A549 (cell line): ENCODE measurements around the gene PAIP2B. TPM values are rescaled to one million over a fixed set of nuclear protein-coding genes. Genes with fewer than 3 reads are reported as not detected.

Source experiments
- ATAC-seq, 2 experiments: fragments of 200-7000 bp in 1 of 2; fragments of >200 bp in 1 of 2; cut with Nextera tagmentation in 1 of 2; cut with Tn5 transposase in 1 of 2; 3 replicates each; pipeline versions ENCODE4 v1.8.0 to v1.9.1; 2018 to 2020; ENCODE audit warnings: mild to moderate bottlenecking in 1 of 2, moderate library complexity in 1 of 2
- CTCF ChIA-PET: fragments of 300-600 bp; sonication (Branson Sonifier 250); formaldehyde crosslinking; extraction: SDS; loops from one replicate; lab custom pipeline; 2021; ENCODE audit warnings: antibody characterized with exemption, inconsistent platforms; lab: Yijun Ruan, JAX
- POLR2A ChIA-PET: fragments of 350-600 bp; formaldehyde crosslinking; extraction: SDS; loops from one replicate; lab custom pipeline; 2021; ENCODE audit warnings: antibody characterized with exemption, inconsistent platforms; lab: Yijun Ruan, JAX
- DNase-seq, 2 experiments: peaks; one replicate each; pipeline versions ENCODE4 v3.0.0 to v3.0.0-alpha.2; 2011 to 2016; ENCODE audit warnings: low read depth in 1 of 2, low spot score in 1 of 2
- FAIRE-seq: peaks from 2 replicates; lab custom pipeline; 2011; peaks lifted over from hg19 to GRCh38; lab: Jason Lieb, UNC
- H3K27ac ChIP-seq, 2 experiments: fragments of >200 bp; sonication (Bioruptor Twin); formaldehyde crosslinking; 3 replicates each; pipeline ENCODE4 v1.5.1; 2016 to 2017
- H3K4me1 ChIP-seq: fragments of >200 bp; sonication (Bioruptor Twin); formaldehyde crosslinking; 3 replicates; pipeline ENCODE4 v1.6.1; 2016
- H3K4me2 ChIP-seq: fragments of >200 bp; sonication (Bioruptor Twin); formaldehyde crosslinking; 3 replicates; pipeline ENCODE4 v1.6.1; 2016
- H3K4me3 ChIP-seq: fragments of >200 bp; sonication (Bioruptor Twin); formaldehyde crosslinking; 3 replicates; pipeline ENCODE4 v1.5.1; 2016
- H3K9me3 ChIP-seq: fragments of >200 bp; sonication (Bioruptor Twin); formaldehyde crosslinking; 3 replicates; pipeline ENCODE4 v1.6.1; 2016
- BHLHE40 ChIP-seq: IDR thresholded peaks from 2 replicates; pipeline ENCODE4 v1.6.1; 2012; ENCODE audit warnings: low read depth, low read length, inconsistent platforms
- CTCF ChIP-seq: fragments of >200 bp; sonication (Bioruptor Twin); formaldehyde crosslinking; IDR thresholded peaks from 3 replicates; pipeline ENCODE4 v1.5.1; 2016
- EP300 ChIP-seq, 2 experiments: fragments of >200 bp; sonication (Bioruptor Twin); formaldehyde crosslinking; IDR thresholded peaks; 2 replicates in 1 of 2; 3 replicates in 1 of 2; pipeline ENCODE4 v1.6.1; 2016 to 2017
- FOXS1 ChIP-seq: fragments of 250-450 bp; sonication (Bioruptor Pico); IDR thresholded peaks from 2 replicates; pipeline ENCODE4 v1.5.0; 2020; ENCODE audit warnings: mild to moderate bottlenecking, moderate library complexity
- HDAC2 ChIP-seq: fragments of 200-600 bp; sonication (generic); IDR thresholded peaks from 2 replicates; pipeline ENCODE4 v1.6.1; 2016
- HMGXB4 ChIP-seq: fragments of 250-450 bp; sonication (Bioruptor Pico); IDR thresholded peaks from 2 replicates; pipeline ENCODE4 v1.5.0; 2021; ENCODE audit warnings: mild to moderate bottlenecking, moderate library complexity, borderline replicate concordance
- HOXA7 ChIP-seq: fragments of 250-450 bp; sonication (Bioruptor Pico); IDR thresholded peaks from 2 replicates; pipeline ENCODE4 v1.5.0; 2020; ENCODE audit warnings: mild to moderate bottlenecking, moderate library complexity
- JUNB ChIP-seq: fragments of >200 bp; sonication (Bioruptor Twin); formaldehyde crosslinking; IDR thresholded peaks from 2 replicates; pipeline ENCODE4 v1.6.1; 2016
- MAFK ChIP-seq: fragments of 450-650 bp; IDR thresholded peaks from 2 replicates; pipeline ENCODE4 v1.6.1; 2014; ENCODE audit not compliant: partially characterized antibody
- MAX ChIP-seq: IDR thresholded peaks from 2 replicates; pipeline ENCODE4 v1.6.1; 2012
- NPAS2 ChIP-seq: fragments of 250-450 bp; sonication (Bioruptor Pico); IDR thresholded peaks from 2 replicates; pipeline ENCODE4 v1.8.0; 2022; ENCODE audit warnings: mild to moderate bottlenecking, moderate library complexity, borderline replicate concordance
- PBX3 ChIP-seq: IDR thresholded peaks from 2 replicates; pipeline ENCODE4 v1.6.1; 2012
- POLR2AphosphoS2 ChIP-seq: conservative IDR thresholded peaks from 2 replicates; pipeline ENCODE4 v1.6.1; 2012; ENCODE audit warnings: low read length, improper control_type of control experiment, inconsistent platforms
- RARB ChIP-seq: fragments of 250-450 bp; sonication (Bioruptor Pico); IDR thresholded peaks from 2 replicates; pipeline ENCODE4 v1.8.0; 2021; ENCODE audit warnings: mild to moderate bottlenecking, moderate library complexity
- REST ChIP-seq: fragments of 200-600 bp; sonication (generic); IDR thresholded peaks from 2 replicates; pipeline ENCODE4 v1.6.1; 2016; ENCODE audit warnings: antibody characterized with exemption, mild to moderate bottlenecking, moderate library complexity
- USF2 ChIP-seq: fragments of 450-650 bp; IDR thresholded peaks from 2 replicates; pipeline ENCODE4 v1.6.1; 2014; ENCODE audit warnings: antibody characterized with exemption
- ZC3H11A ChIP-seq: fragments of 450-650 bp; IDR thresholded peaks from 2 replicates; pipeline ENCODE4 v1.6.1; 2014; ENCODE audit warnings: antibody characterized with exemption, mild to moderate bottlenecking
- WGBS: methylation state at CpG from one replicate; pipeline ENCODE4 v1.1.6; 2017; ENCODE audit errors: missing lambda C conversion rate; 5-methylcytosine and 5-hydroxymethylcytosine counted together
- polyA plus RNA-seq, 4 experiments: library from polyadenylated mRNA; depleted of rRNA in 3 of 4; stranded (reverse); fragments of >200 nt; fragmentation: RNase III in 1 of 4; extraction: RNeasy Plus Mini Kit Qiagen cat#74134 plus additional on column Dnase treatment in 1 of 4; gene quantifications; 2 replicates in 3 of 4; 3 replicates in 1 of 4; pipeline ENCODE4 v1.2.3, GENCODE V29; 2011 to 2017

The PAIP2B gene
- polyA plus RNA-seq, 2 of the 4 experiments (the other 2 are of a cell fraction) = 0.70 to 0.84 TPM

- Histone ChIP-seq H3K9me3 (peaks cover 5% of the 10 kb centered on the region; the same call in 1 of the 3 replicates), H3K4me1 (no peaks in the 10 kb centered on the region), H3K4me3 (no peak overlapping the region), H3K27ac (no peak overlapping the region), H3K4me2 (no peak overlapping the region)
- DNase-seq (no peak), ATAC-seq (no peak), FAIRE-seq (no peak)
- 84% methylated on average over 3 of the region's 3 CpGs for WGBS
- ChIA-PET CTCF (interaction anchor here (0.6 to 1.6 kb wide), 4 partner anchors 8 to 1555 kb away, joined by 3 to 5 read pairs (median 4); no protein-coding TSS in a partner anchor), POLR2A (no interaction called here)
- no peak for TF ChIP-seq BHLHE40
- no peak for TF ChIP-seq USF2
- TF ChIP-seq HMGXB4 (CRISPR knock-in tag) = no peak
- no peak for TF ChIP-seq ZC3H11A
- TF ChIP-seq RARB (CRISPR knock-in tag) = no peak
- no peak for TF ChIP-seq PBX3
Observed at GRCh38 chr2:71254078-71254477, 27.2 kb upstream of the PAIP2B start.

GRCh38 chr2:71253476-71253875 is 26.6 kb upstream of the PAIP2B start:
- POLR2A ChIA-PET = no interaction called here
- Histone ChIP-seq H3K27ac (no peak overlapping the region), H3K9me3 (peaks cover 5% of the 10 kb centered on the region; the same call in 1 of the 3 replicates), H3K4me2 (no peak overlapping the region), H3K4me1 (no peaks in the 10 kb centered on the region), H3K4me3 (no peak overlapping the region)
- DNase-seq = no peak
- no peak for ATAC-seq
- no peak for FAIRE-seq
- CTCF ChIA-PET = interaction anchor here (0.6 to 1.6 kb wide), 3 partner anchors 9 to 73 kb away, joined by 3 to 5 read pairs (median 4); no protein-coding TSS in a partner anchor
- TF ChIP-seq REST (no peak), PBX3 (no peak), USF2 (no peak), MAFK (no peak), HOXA7 (no peak), JUNB (no peak), MAX (no peak), POLR2AphosphoS2 (no peak), FOXS1 (CRISPR knock-in tag) (no peak), HDAC2 (no peak), NPAS2 (no peak), CTCF (no peak), ZC3H11A (no peak), EP300 (IDR thresholded peaks at IDR 0.05) (no peak)
- 4% methylated on average over 1 of the region's 1 CpG for WGBS
